ENCODE data around the gene IWS1.

DNA sequence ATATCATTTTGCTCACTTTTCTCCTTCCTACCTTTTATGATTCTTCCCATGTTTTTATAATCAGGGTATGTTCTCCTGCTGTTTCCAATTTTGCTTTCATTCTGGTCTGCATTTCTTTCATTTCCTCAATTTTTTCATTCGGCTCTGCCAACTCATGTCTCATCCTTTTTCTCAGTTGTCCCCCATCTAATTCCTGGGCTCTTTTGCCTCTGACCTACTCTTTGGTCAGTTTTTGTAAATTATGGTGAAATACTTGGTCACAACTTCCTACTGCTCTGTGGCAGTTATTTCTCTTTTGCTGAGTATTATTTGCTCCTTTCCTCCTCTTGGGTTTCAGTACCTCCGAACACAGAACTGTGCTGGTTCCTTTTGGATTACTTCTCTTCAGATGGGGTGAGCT is 36.6 kb upstream of the IWS1 start:
- TF ChIP-seq EZH2phosphoT487 (IDR thresholded peaks at IDR 0.05; ENCODE audit: insufficient read depth, low read depth) (no peak), EZH2 (IDR thresholded peaks at IDR 0.05; ENCODE audit: insufficient read depth, poor library complexity, severe bottlenecking) (no peak)
